MM.1S (cell line): ENCODE measurements around the gene INSM2.

Experiments used
- EZH2 ChIP-seq: fragments of 300-600 bp; sonication (generic); optimal IDR thresholded peaks from 2 replicates; pipeline ENCODE3; 2017; ENCODE audit warnings: low read depth, mild to moderate bottlenecking, antibody characterized with exemption, low read length, mixed read lengths
- EZH2phosphoT487 ChIP-seq: fragments of 300-600 bp; sonication (generic); IDR thresholded peaks from 2 replicates; pipeline ENCODE4 v1.6.1; 2018; ENCODE audit warnings: antibody characterized with exemption, low read length
- TF ChIP-seq, protein P1 (sequence below): fragments of 300-600 bp; sonication (generic); IDR thresholded peaks from 2 replicates; pipeline ENCODE4 v1.5.1; 2016; ENCODE audit warnings: antibody characterized with exemption, low read length, mixed read lengths

DNA sequence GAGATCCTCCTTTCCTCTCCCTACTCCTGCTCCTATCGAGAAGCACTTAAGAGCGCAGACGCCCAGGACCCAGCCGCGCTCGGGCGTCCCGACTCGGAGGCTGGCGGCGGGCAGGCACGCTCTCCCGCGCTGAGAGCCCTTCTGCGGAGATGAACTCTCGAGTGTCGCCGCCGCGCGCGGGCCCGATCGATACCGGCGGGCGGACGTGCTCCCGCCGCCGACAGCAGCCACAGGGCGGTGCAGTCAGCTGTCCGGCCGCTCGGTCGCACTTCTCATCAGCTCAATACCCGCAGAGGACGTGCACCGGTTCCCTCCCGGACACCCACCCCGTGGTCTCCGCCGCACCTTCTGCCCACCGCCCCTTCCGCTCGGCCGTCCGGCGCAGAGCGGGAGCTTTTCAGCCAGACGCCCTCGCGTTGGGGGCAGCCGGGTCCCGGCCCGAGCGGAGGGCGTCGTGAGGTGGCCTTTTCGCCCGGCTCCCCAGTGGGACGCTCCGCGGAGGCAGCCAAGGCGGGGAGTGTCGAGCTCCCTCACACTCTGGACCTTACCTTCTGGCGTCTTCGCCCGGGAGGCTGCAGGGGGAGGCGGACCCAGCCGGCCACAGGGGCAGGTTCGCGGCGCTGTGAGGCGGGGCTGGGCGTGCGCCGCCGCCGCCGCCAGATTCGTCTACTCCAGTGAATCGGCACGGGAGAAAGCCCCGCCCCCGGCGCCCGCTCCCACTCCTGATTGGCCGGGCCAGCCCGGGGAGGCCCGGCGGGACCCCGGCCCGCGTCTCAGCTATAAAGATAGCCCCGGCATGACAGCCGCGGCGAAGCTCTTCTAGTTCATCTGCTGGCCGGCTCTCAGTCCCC lies at the start of gene INSM2:
- TF ChIP-seq EZH2 (no peak), EZH2phosphoT487 (no peak)
- TF ChIP-seq, protein P1, sequence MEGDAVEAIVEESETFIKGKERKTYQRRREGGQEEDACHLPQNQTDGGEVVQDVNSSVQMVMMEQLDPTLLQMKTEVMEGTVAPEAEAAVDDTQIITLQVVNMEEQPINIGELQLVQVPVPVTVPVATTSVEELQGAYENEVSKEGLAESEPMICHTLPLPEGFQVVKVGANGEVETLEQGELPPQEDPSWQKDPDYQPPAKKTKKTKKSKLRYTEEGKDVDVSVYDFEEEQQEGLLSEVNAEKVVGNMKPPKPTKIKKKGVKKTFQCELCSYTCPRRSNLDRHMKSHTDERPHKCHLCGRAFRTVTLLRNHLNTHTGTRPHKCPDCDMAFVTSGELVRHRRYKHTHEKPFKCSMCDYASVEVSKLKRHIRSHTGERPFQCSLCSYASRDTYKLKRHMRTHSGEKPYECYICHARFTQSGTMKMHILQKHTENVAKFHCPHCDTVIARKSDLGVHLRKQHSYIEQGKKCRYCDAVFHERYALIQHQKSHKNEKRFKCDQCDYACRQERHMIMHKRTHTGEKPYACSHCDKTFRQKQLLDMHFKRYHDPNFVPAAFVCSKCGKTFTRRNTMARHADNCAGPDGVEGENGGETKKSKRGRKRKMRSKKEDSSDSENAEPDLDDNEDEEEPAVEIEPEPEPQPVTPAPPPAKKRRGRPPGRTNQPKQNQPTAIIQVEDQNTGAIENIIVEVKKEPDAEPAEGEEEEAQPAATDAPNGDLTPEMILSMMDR = no peak
